Measurements from ENCODE around the gene EP400. TPM values are rescaled to one million over a fixed set of nuclear protein-coding genes. Genes with fewer than 3 reads are reported as not detected.

Gene EP400
- total and polyA plus RNA-seq, 9 of the 15 experiments (the other 6 are each of a cell fraction or from before 2014, with no cell fraction given) = 4.5 to 58.0 (median 7.0) TPM

GRCh38 chr12:131949431-131950181 lies at the start of gene EP400 (continued):
- TF ChIP-seq ZBTB2 (IDR thresholded peaks at IDR 0.05) (peak; percentile 67; the same call in 1 of the 2 replicates), RUNX1 (IDR thresholded peaks at IDR 0.05; ENCODE audit: low read depth) (no peak), ZNF449 (CRISPR knock-in tag; IDR thresholded peaks at IDR 0.05) (no peak), SNRNP70 (optimal IDR thresholded peaks at IDR 0.05; ENCODE audit: low read depth, low read length) (no peak), PHF8 (IDR thresholded peaks at IDR 0.05; ENCODE audit: borderline replicate concordance, low read length) (peak; percentile 92; the same call in 1 of the 2 replicates), ZNF165 (CRISPR knock-in tag; IDR thresholded peaks at IDR 0.05; ENCODE audit: borderline replicate concordance) (no peak), JUND (IDR thresholded peaks at IDR 0.05; ENCODE audit: borderline replicate concordance, low read depth, low read length) (no peak), JUND (tag; IDR thresholded peaks at IDR 0.05; ENCODE audit: borderline replicate concordance, low read depth, low read length) (no peak; the same call in 2 of the 3 replicates), ZNF75A (CRISPR knock-in tag; IDR thresholded peaks at IDR 0.05) (no peak), ZNF518B (CRISPR knock-in tag; IDR thresholded peaks at IDR 0.05) (no peak), ASH1L (IDR thresholded peaks at IDR 0.05; ENCODE audit: borderline replicate concordance, low read depth, partially characterized antibody) (no peak), XRCC5 (IDR thresholded peaks at IDR 0.05; ENCODE audit: low read depth, low read length) (no peak), ZEB2 (IDR thresholded peaks at IDR 0.05) (no peak), ZNF77 (CRISPR knock-in tag; IDR thresholded peaks at IDR 0.05) (no peak), MECOM (CRISPR knock-in tag; IDR thresholded peaks at IDR 0.05) (no peak), MTA2 (IDR thresholded peaks at IDR 0.05; ENCODE audit: low read depth) (no peak), ZNF224 (CRISPR knock-in tag; IDR thresholded peaks at IDR 0.05) (no peak), ZNF324 (CRISPR knock-in tag; IDR thresholded peaks at IDR 0.05) (no peak), TEAD2 (tag; IDR thresholded peaks at IDR 0.05) (no peak), TGIF2 (CRISPR knock-in tag; IDR thresholded peaks at IDR 0.05) (no peak), WHSC1 (IDR thresholded peaks at IDR 0.05; ENCODE audit: low read length) (no peak), SPI1 (IDR thresholded peaks at IDR 0.05; ENCODE audit: borderline replicate concordance, low read depth, low read length) (0 out of 2 replicates have a peak, but pooled peaks have one; percentile 40), EP300 (IDR thresholded peaks at IDR 0.05; ENCODE audit: low read length) (no peak), POLR2AphosphoS2 (IDR thresholded peaks at IDR 0.05; ENCODE audit: low read length) (no peak)
